OCI-LY3 (cell line): ENCODE data around the gene FBXL19.

ENCODE experiments used
- EZH2phosphoT487 ChIP-seq: fragments of 200-600 bp; shearing (Covaris generic); IDR thresholded peaks from 2 replicates; pipeline ENCODE4 v1.6.1; 2018; ENCODE audit warnings: antibody characterized with exemption, mixed run types, low read depth
- TF ChIP-seq, protein P1 (sequence below): fragments of 200-600, 300-600 bp; sonication (generic); IDR thresholded peaks from 2 replicates; pipeline ENCODE4 v1.5.1; 2014; ENCODE audit warnings: antibody characterized with exemption, low read length, low read depth

DNA sequence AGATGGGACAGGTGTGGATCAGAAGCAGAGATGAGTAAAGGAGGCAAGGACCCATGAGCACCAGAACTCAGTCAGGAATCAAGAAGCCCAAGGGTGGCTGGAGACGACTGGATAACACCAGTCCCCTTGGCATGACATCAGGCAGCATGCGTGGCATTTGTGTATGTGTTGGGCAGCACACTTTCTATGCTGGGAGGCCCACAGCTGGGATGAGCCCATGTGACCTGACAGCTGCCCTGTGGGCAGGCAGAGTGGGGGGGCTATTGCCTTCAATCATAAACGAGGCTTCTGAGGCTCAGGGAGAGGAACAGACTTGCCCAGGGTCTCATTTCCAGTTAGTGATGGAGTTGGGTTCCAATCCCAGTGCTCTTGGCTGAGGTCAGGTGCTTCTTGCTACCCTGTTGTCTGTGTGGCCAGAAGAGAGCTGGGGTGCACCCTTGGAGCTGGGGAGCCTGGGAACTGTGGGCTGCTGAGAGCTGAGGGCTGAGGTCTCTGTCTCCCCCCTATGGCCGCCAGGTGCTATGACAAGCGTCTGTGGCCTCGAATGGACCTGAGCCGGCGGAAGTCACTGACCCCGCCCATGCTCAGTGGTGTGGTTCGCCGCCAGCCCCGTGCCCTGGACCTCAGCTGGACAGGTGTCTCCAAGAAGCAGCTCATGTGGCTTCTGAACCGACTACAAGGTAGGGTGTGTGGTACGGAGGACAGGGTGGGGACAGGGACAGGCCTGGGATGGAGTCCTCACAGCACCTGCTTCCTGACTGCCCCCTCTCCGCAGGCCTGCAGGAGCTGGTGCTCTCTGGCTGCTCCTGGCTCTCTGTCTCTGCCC, 18.4 kb downstream of the FBXL19 start:
- no peak for TF ChIP-seq EZH2phosphoT487
- TF ChIP-seq, protein P1, sequence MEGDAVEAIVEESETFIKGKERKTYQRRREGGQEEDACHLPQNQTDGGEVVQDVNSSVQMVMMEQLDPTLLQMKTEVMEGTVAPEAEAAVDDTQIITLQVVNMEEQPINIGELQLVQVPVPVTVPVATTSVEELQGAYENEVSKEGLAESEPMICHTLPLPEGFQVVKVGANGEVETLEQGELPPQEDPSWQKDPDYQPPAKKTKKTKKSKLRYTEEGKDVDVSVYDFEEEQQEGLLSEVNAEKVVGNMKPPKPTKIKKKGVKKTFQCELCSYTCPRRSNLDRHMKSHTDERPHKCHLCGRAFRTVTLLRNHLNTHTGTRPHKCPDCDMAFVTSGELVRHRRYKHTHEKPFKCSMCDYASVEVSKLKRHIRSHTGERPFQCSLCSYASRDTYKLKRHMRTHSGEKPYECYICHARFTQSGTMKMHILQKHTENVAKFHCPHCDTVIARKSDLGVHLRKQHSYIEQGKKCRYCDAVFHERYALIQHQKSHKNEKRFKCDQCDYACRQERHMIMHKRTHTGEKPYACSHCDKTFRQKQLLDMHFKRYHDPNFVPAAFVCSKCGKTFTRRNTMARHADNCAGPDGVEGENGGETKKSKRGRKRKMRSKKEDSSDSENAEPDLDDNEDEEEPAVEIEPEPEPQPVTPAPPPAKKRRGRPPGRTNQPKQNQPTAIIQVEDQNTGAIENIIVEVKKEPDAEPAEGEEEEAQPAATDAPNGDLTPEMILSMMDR: peak; percentile 83
